Retina (tissue), 1 donor: ENCODE results near the gene SCGB1D1.
A peak's percentile ranks its signal among the peaks of the same experiment; 100 is the strongest.
"Not testable (repeated sequence)": the region's sequence is repeated elsewhere in the genome, so short reads cannot be mapped to it uniquely, and the experiment has no call there.

Experiments used
- DNase-seq: peaks from one replicate; pipeline ENCODE4 v3.0.0-alpha.2; 2016

The SCGB1D1 gene

GRCh38 chr11:62169448-62169847, 20.6 kb upstream of the SCGB1D1 start:
- no peak for DNase-seq

GRCh38 chr11:62169935-62170334, 20.1 kb upstream of the SCGB1D1 start:
- DNase-seq = no peak

GRCh38 chr11:62171261-62171723, 18.7 kb upstream of the SCGB1D1 start:
- peak; percentile 84 for DNase-seq

DNA sequence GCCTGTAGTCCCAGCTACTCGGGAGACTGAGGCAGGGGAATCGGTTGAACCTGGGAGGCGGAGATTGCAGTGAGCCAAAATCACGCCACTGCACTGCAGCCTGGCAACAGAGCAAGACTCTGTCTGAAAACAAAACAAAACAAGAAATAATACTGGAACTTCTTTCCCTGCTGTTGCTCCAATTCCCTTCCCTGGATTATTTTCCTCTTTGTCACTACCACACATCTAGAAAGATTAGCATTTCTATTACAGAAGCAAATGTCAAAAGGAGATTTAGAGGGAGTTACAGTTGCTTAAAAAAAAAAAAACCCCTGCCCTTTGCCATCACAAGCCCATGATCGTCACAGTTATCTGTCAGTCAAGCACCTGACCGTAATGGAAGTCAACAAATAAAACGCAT, 17.7 kb upstream of the SCGB1D1 start:
- DNase-seq = no peak

DNA sequence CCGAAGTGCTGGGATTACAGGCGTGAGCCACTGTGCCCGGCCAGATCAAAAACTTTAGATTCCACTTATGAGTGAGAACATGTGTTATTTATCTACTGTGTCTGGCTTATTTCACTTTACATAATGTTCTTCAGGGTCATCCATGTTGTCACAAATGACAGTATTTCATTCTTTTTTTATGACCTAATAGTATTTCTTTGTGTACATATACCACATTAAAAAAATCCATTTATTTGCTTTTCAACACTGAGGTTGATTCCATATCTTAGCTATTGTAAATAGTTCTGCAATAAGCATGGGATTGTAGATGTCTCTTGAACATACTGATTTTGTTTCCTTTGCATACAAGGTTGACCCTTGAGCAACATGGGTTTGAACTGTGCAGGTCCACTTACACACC, 13.2 kb upstream of the SCGB1D1 start:
- no peak for DNase-seq

- DNase-seq = no peak
Observed at GRCh38 chr11:62179995-62180394, 10.0 kb upstream of the SCGB1D1 start.

DNA sequence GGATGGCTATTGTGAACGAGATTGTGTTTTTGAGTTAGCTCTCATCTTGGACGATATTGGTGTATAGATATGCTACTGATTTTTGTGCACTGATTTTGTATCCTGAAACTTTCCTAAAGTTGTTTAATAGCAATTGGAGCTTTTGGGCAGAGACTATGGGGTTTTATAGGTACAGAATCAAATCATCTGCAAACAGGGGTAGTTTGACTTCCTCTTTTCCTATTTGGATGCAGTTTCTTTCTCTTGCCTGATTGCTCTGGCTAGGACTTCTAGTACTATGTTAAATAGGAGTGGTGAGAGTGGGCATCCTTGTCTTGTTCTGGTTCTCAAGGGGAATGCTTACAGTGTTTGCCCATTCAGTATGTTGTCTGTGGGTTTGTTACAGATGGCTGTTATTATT, 8.9 kb upstream of the SCGB1D1 start:
- DNase-seq = no peak

- DNase-seq = no peak
Observed at GRCh38 chr11:62182147-62182891, 7.7 kb upstream of the SCGB1D1 start.

GRCh38 chr11:62186195-62186594, 3.8 kb upstream of the SCGB1D1 start:
- no peak for DNase-seq

DNA sequence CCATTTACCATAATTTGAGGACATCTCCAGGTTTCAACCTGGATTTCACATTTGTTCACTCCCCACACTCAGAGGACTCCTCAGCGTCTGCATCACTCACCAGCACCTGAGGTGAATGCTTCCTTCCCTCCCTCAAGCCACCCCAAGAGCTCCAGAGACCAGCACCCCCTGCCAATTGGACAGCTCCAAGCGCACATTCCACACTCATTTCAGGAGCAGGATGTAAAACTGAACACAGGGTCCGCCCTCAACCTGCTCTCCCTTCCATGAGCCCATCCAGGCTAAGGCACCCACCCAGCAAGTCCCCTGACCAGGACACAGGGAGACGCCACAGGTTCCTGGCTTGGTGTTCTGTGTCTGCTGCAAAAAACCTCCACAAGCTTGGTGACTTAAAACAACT, 3.9 kb downstream of the SCGB1D1 start:
- no peak for DNase-seq

- DNase-seq = not testable (repeated sequence)
Observed at GRCh38 chr11:62195010-62195409, 5.0 kb downstream of the SCGB1D1 start.

DNA sequence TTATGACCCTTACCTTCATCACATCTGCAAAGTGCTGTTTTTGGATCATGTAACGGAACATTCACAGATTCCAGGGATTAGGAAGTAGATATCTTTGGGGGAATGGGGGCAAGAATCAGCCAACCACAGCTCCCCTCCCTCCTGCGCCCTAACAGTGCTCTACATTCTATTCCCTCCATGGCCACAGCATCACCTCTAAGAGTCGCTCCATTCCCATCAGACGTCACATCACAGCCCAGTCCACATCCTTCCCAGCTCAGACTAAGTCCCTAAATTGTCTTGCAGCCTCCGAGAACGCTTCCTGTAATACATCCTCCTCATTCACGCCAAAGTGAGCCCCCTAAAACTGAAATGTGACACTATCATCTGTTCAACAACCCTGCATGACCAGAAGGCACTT, 5.9 kb downstream of the SCGB1D1 start:
- DNase-seq = no peak

- not testable (repeated sequence) for DNase-seq
Observed at GRCh38 chr11:62197400-62197799, 7.4 kb downstream of the SCGB1D1 start.

DNA sequence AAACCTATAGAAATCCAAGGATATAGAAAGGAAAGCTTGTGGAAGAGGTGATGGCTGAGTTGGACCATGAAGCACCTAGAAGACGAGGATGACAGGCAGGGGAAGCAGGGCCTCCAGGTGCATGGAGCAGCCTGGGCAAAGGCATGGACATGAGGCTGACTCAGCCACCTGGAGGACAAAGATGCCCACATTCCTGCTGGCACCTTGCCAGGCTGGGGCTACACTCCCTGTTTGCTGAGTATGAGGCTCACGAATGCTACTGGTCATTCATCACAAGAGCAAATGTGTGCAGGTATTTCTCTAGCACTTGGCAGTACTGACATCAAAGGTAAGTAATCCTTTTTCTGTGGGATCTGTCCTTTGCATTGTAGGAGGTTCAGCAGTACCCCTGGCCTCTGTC, 11.4 kb downstream of the SCGB1D1 start:
- DNase-seq = no peak

- DNase-seq = no peak
Observed at GRCh38 chr11:62202910-62203309, 12.9 kb downstream of the SCGB1D1 start.

DNA sequence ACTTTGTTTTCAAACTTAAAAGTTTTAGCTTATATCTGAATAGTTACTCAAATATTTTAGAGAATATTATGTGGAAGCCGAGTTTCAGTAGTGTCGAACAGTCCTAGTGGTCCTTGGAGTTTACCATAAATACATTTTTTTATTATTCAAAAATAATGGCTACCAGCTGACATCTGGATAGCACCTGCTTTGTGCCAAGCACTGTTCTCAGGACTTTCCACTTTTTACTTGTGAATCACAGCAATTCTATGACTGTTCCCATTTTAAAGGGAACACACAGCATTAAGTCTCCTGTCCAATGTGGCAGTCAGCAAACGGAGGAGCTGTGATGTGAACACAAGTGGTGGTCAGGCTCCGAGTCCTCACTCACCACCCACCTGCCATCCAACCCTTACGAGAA, 14.4 kb downstream of the SCGB1D1 start:
- no peak for DNase-seq

DNA sequence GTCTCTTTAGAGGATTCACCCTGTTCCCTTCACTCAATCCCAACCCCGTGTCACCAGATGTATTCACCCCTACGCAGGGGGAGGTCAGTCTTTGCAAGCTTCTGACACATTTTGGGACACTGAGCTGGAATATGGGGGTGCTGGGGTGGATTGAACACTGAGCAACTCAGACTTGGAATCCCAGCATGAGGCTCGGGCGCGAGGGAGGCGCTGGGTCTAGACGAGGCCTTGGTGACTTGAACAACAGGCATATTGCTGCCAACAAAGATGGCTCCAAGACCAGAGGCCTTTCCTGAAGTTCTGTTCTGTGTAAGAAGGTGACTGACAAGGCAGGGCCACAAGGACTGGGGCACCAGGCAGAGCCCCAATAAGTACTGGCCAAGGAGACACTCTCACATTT, 15.4 kb downstream of the SCGB1D1 start:
- DNase-seq = no peak

DNA sequence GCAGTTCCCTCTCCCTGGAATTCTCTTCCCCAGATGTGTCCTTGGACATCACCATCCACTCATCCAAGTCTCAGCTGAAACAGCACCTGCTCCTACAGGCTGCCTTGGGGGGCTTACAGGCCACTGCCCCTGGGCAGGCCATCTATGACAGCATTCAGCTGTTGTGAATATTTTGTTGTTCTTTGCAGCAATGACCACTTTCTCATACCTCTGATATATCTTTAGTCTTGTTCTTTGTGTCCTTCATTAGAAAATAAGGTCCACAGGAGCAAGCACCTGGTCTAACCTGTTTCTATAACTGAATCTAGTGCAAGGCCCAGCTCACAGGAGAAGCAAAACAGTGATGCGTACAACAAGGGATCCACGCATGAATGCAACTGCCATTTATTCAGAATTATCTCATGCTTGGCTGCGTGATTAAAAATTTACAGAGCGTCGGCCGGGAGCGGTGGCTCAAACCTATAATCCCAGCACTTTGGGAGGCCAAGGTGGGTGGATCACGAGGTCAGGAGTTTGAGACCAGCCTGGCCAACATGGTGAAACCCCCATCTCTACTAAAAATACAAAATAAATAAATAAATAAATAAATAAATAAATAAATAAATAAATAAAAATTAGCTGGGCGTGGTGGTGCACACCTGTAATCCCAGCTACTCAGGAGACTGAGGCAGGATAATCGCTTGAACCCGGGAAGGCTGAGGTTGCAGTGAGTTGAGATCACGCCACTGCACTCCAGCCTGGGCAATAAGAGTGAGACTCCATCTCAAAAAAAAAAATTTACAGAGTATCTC, 16.5 kb downstream of the SCGB1D1 start:
- DNase-seq = peak; percentile 50

DNA sequence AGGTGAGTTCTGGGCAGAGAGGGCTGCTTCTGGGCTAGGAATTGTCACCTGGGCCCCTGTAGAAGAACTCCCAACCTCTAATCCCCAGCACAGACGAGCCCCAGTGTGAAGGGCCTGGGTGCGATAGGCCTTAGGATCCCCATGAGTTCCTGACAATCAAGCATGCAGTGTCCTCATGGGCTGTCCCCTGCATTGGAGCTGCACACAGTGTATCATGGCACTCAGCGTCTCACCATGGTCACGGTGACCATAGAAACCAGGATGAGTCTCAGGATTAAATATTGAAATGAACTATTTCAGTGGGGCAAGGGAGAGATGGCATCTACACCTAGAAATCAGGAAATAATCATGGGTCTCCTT, 18.7 kb downstream of the SCGB1D1 start:
- no peak for DNase-seq

DNA sequence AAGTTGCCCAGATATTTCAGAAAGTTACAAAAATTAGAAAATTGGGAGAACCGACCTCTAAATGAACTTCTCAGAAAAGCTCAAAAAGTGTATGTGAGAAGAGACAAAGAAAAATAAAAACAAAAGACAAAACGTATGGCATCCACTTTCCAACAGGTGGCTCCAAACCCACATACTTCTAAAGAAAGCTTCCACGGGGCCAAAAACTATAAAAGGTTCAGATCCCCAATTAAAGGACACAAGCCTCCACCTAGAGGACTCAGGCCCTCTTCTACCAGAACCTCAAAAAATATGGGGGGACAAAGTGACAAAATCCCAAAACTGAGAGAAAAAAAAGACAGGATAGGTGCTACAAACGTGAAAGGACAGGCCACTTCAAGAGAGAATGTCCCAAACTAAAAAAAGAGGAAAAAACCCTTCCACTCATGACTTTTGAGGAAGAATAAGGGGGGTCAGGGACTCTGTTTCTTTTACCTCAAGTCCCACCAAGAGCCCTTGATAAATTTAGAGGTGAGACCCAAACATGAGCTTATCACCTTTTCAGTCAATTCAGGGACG, 27.3 kb downstream of the SCGB1D1 start:
- no peak for DNase-seq

- DNase-seq = no peak
Observed at GRCh38 chr11:62221498-62221897, 31.5 kb downstream of the SCGB1D1 start.

DNA sequence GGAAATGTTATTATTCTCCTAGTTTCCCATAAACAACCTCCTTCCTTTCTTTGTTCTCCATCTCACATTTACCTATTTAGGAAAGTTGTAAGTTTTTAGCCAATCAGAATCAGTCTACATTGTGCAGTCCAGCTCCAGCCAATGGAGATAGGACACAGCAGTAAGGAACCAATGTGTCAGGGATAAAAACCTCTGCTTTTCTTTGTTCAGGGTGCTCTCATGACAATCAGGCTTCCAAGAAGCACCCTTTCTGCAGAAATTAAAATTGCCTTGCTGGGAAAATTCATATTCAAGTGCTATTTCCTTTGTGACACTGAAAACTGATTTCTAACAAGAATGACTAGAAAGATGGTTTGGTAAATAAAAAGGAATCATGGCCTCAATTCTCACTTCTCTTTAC, 33.1 kb downstream of the SCGB1D1 start:
- DNase-seq = no peak

GRCh38 chr11:62233730-62234129, 43.7 kb downstream of the SCGB1D1 start:
- DNase-seq = no peak

DNA sequence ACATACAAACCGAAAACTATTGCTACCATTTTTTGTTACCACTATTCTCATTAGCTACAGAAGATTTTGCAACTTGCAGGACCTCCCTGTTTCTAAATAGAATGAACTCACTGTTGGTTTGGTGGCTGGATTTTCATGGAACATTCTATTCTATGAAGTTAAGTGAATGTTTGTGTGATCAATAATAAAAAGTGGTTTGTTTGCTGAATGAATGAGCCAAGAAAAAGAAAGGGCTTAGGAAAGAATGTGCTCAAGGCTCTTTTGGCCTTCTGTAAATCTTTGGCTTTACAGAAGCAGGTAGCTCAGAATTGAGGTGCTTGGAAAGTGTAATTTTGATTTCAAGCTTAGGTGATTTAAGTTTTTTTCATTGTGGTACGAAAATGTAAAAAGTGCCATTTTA, 46.2 kb downstream of the SCGB1D1 start:
- no peak for DNase-seq
